Memory B cell (primary cell): ENCODE results near the gene LMCD1.

Experiments used
- ATAC-seq: fragments of 150-1000 bp; cut with Tn5 transposase; 2 replicates; pipeline ENCODE4 v1.10.0; 2021; ENCODE audit warnings: low read depth, mild to moderate bottlenecking, moderate library complexity
- DNase-seq, 2 donors: peaks; one replicate each; pipeline ENCODE4 v3.0.0; 2022; ENCODE audit warnings: low spot score in 2 of 2
- H3K27ac Mint-ChIP-seq: one replicate; pipeline ENCODE4 v1.8.0; 2022; ENCODE audit warnings: mild to moderate bottlenecking, moderate library complexity, mixed read lengths
- H3K27me3 Mint-ChIP-seq: one replicate; pipeline ENCODE4 v1.8.0; 2022; ENCODE audit warnings: mixed read lengths
- H3K36me3 Mint-ChIP-seq: one replicate; pipeline ENCODE4 v1.8.0; 2022; ENCODE audit warnings: mild to moderate bottlenecking, mixed read lengths
- H3K4me1 Mint-ChIP-seq: one replicate; pipeline ENCODE4 v1.8.0; 2022; ENCODE audit warnings: mixed read lengths
- H3K4me3 Mint-ChIP-seq: one replicate; pipeline ENCODE4 v1.8.0; 2022; ENCODE audit warnings: mild to moderate bottlenecking, moderate library complexity, mixed read lengths
- H3K9me3 Mint-ChIP-seq: one replicate; pipeline ENCODE4 v1.8.0; 2022; ENCODE audit warnings: mixed read lengths

The LMCD1 gene

GRCh38 chr3:8488877-8489276, 12.7 kb upstream of the LMCD1 start:
- no peaks in the 10 kb centered on the region for H3K36me3 Mint-ChIP-seq
- no peak overlapping the region for H3K4me3 Mint-ChIP-seq
- ATAC-seq (no peak), DNase-seq (no peak)
- no peaks in the 10 kb centered on the region for H3K9me3 Mint-ChIP-seq
- no peaks in the 10 kb centered on the region for H3K4me1 Mint-ChIP-seq
- H3K27me3 Mint-ChIP-seq = no peaks in the 10 kb centered on the region
- H3K27ac Mint-ChIP-seq = no peak overlapping the region

- Mint-ChIP-seq H3K27ac (no peak overlapping the region), H3K4me3 (no peak overlapping the region)
Observed at GRCh38 chr3:8489278-8489792, 12.3 kb upstream of the LMCD1 start.

GRCh38 chr3:8490079-8490552, 11.5 kb upstream of the LMCD1 start:
- H3K27ac Mint-ChIP-seq = no peak overlapping the region
- no peak for DNase-seq
- H3K36me3 Mint-ChIP-seq = no peaks in the 10 kb centered on the region
- H3K4me1 Mint-ChIP-seq = no peaks in the 10 kb centered on the region
- no peak overlapping the region for H3K4me3 Mint-ChIP-seq
- ATAC-seq = no peak
- H3K9me3 Mint-ChIP-seq = no peaks in the 10 kb centered on the region
- no peaks in the 10 kb centered on the region for H3K27me3 Mint-ChIP-seq

More at GRCh38 chr3:8489278-8489792, 12.3 kb upstream of the LMCD1 start:
- H3K27me3 Mint-ChIP-seq = no peaks in the 10 kb centered on the region
- H3K36me3 Mint-ChIP-seq = no peaks in the 10 kb centered on the region
- H3K9me3 Mint-ChIP-seq = no peaks in the 10 kb centered on the region
- DNase-seq (no peak), ATAC-seq (no peak)
- no peaks in the 10 kb centered on the region for H3K4me1 Mint-ChIP-seq

- no peak for DNase-seq
Observed at GRCh38 chr3:8491271-8492144, 10.1 kb upstream of the LMCD1 start.

GRCh38 chr3:8492744-8493511, 8.7 kb upstream of the LMCD1 start:
- no peak overlapping the region for H3K27ac Mint-ChIP-seq
- H3K27me3 Mint-ChIP-seq = no peaks in the 10 kb centered on the region
- H3K9me3 Mint-ChIP-seq = no peaks in the 10 kb centered on the region
- ATAC-seq = no peak
- DNase-seq = no peak
- H3K36me3 Mint-ChIP-seq = no peaks in the 10 kb centered on the region
- H3K4me3 Mint-ChIP-seq = no peak overlapping the region
- H3K4me1 Mint-ChIP-seq = no peaks in the 10 kb centered on the region

More at GRCh38 chr3:8491271-8492144, 10.1 kb upstream of the LMCD1 start:
- Mint-ChIP-seq H3K36me3 (no peaks in the 10 kb centered on the region), H3K4me3 (no peak overlapping the region), H3K27me3 (no peaks in the 10 kb centered on the region), H3K27ac (no peak overlapping the region), H3K9me3 (no peaks in the 10 kb centered on the region), H3K4me1 (no peaks in the 10 kb centered on the region)
- ATAC-seq = no peak

GRCh38 chr3:8493744-8494143, 7.9 kb upstream of the LMCD1 start:
- Mint-ChIP-seq H3K4me1 (no peaks in the 10 kb centered on the region), H3K4me3 (no peak overlapping the region), H3K27ac (no peak overlapping the region), H3K9me3 (no peaks in the 10 kb centered on the region), H3K36me3 (no peaks in the 10 kb centered on the region), H3K27me3 (no peaks in the 10 kb centered on the region)
- no peak for ATAC-seq
- no peak for DNase-seq

- Mint-ChIP-seq H3K27ac (no peak overlapping the region), H3K4me1 (no peaks in the 10 kb centered on the region), H3K27me3 (no peaks in the 10 kb centered on the region), H3K9me3 (no peaks in the 10 kb centered on the region), H3K36me3 (no peaks in the 10 kb centered on the region), H3K4me3 (no peak overlapping the region)
- no peak for ATAC-seq
- DNase-seq = no peak
Observed at GRCh38 chr3:8494327-8494726, 7.3 kb upstream of the LMCD1 start.

GRCh38 chr3:8497582-8497981, 4.0 kb upstream of the LMCD1 start:
- H3K27me3 Mint-ChIP-seq = no peaks in the 10 kb centered on the region
- H3K4me1 Mint-ChIP-seq = peaks cover 7% of the 10 kb centered on the region
- H3K36me3 Mint-ChIP-seq = no peaks in the 10 kb centered on the region
- H3K27ac Mint-ChIP-seq = no peak overlapping the region
- ATAC-seq = no peak
- DNase-seq = no peak
- no peaks in the 10 kb centered on the region for H3K9me3 Mint-ChIP-seq
- H3K4me3 Mint-ChIP-seq = no peak overlapping the region

GRCh38 chr3:8499181-8499611, 2.4 kb upstream of the LMCD1 start:
- Mint-ChIP-seq H3K27ac (no peak overlapping the region), H3K4me1 (peaks cover 19% of the 10 kb centered on the region), H3K27me3 (no peaks in the 10 kb centered on the region), H3K36me3 (no peaks in the 10 kb centered on the region), H3K9me3 (no peaks in the 10 kb centered on the region), H3K4me3 (no peak overlapping the region)
- ATAC-seq (no peak), DNase-seq (no peak)

GRCh38 chr3:8500319-8500988, 1.2 kb upstream of the LMCD1 start:
- Mint-ChIP-seq H3K4me1 (peaks cover 23% of the 10 kb centered on the region), H3K4me3 (peak overlapping the region; percentile 92), H3K36me3 (no peaks in the 10 kb centered on the region), H3K27ac (no peak overlapping the region), H3K9me3 (no peaks in the 10 kb centered on the region), H3K27me3 (no peaks in the 10 kb centered on the region)
- ATAC-seq = no peak
- DNase-seq = no peak

GRCh38 chr3:8500989-8501370, 643 bp upstream of the LMCD1 start:
- Mint-ChIP-seq H3K27ac (peak overlapping the region; percentile 89), H3K9me3 (no peaks in the 10 kb centered on the region), H3K36me3 (no peaks in the 10 kb centered on the region), H3K4me3 (peak overlapping the region; percentile 92), H3K4me1 (peaks cover 25% of the 10 kb centered on the region), H3K27me3 (no peaks in the 10 kb centered on the region)
- DNase-seq (no peak), ATAC-seq (no peak)

GRCh38 chr3:8503461-8503860, 1.8 kb downstream of the LMCD1 start:
- no peak for DNase-seq
- H3K27me3 Mint-ChIP-seq = no peaks in the 10 kb centered on the region
- peaks cover 30% of the 10 kb centered on the region for H3K4me1 Mint-ChIP-seq
- no peak for ATAC-seq
- no peaks in the 10 kb centered on the region for H3K9me3 Mint-ChIP-seq
- H3K4me3 Mint-ChIP-seq = peak overlapping the region; percentile 45
- H3K27ac Mint-ChIP-seq = peak overlapping the region; percentile 75
- H3K36me3 Mint-ChIP-seq = no peaks in the 10 kb centered on the region

GRCh38 chr3:8503871-8504610, 2.4 kb downstream of the LMCD1 start:
- H3K27ac Mint-ChIP-seq = peak overlapping the region; percentile 75
- H3K4me1 Mint-ChIP-seq = peaks cover 30% of the 10 kb centered on the region
- peak overlapping the region; percentile 45 for H3K4me3 Mint-ChIP-seq
- H3K27me3 Mint-ChIP-seq = no peaks in the 10 kb centered on the region
- H3K36me3 Mint-ChIP-seq = no peaks in the 10 kb centered on the region
- ATAC-seq (no peak), DNase-seq (no peak)
- no peaks in the 10 kb centered on the region for H3K9me3 Mint-ChIP-seq
